HG02610 (cell line): ENCODE measurements around the gene BACE2.

Source experiments
- ATAC-seq: cut with Tn5 transposase; IDR thresholded peaks from one replicate; pipeline ENCODE4 v1.9.1; 2021; ENCODE audit warnings: mild to moderate bottlenecking, moderate library complexity; ENCODE audit not compliant: unreplicated experiment

BACE2 gene

GRCh38 chr21:41317063-41317392 is 149.1 kb downstream of the BACE2 start:
- ATAC-seq, result no peak

- ATAC-seq, result no peak
Observed at GRCh38 chr21:41317458-41317857, 149.5 kb downstream of the BACE2 start.

DNA sequence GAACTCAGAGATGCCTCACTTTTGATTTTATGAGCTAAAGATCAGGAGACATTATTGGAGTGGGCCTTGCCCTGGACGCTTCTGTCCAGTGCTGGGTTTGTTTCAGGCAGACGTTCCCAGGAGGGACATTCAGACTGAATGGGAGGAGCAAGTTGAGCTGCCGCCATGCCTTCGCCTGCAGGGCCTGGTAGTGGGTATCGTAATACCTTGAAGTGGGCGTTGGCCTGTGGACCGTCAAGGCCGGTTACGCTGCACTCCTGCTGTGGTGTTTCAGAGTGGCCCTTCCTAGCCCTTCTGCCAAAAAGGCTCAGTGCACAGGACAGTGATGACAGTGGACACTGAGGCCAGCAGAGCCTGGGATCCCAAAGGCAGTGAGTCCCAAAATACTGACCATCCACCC is 150.3 kb downstream of the BACE2 start:
- no peak for ATAC-seq

GRCh38 chr21:41319273-41319672 is 151.3 kb downstream of the BACE2 start:
- no peak for ATAC-seq

- ATAC-seq, result no peak
Observed at GRCh38 chr21:41321211-41321907, 153.4 kb downstream of the BACE2 start.

- no peak for ATAC-seq
Observed at GRCh38 chr21:41321908-41322495, 154.0 kb downstream of the BACE2 start.

GRCh38 chr21:41322496-41323382 is 154.8 kb downstream of the BACE2 start:
- ATAC-seq, result no peak

DNA sequence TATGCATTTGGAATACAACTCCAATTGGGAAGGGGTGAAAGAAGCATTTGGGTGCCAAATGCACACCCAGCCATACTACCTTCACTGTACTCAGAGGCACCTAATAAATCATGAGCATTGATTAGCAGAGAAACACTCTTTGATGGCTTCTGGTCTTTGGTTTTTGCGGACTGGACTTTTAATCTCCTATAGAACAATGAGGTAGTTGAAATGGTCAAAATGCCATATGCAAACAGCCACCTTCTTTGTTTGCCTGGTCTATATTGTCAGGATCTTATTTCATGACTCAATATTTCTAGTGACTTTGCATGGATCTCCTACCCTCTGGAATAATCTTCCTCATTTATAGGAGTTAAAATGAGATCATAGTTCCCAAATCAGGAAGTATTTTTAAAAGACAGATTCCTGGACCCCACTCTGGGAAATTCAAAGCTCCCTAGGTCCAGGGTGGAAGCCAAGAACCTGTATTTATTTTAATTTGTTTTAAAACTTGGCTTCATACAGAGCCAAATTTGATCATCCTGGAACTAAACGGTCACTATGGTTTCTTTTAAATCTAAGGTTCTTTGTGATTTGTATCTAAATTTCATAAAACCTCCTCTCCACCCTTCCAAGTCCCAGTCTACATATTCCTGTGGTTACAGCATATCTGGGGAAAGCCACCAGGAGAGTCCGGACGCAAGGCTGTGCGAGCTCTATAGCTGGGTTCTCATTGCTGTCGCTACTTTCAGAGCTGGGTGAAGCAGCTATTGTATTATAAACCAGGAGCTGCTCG is 157.4 kb downstream of the BACE2 start:
- ATAC-seq, result no peak

- no peak for ATAC-seq
Observed at GRCh38 chr21:41326414-41327080, 158.6 kb downstream of the BACE2 start.

DNA sequence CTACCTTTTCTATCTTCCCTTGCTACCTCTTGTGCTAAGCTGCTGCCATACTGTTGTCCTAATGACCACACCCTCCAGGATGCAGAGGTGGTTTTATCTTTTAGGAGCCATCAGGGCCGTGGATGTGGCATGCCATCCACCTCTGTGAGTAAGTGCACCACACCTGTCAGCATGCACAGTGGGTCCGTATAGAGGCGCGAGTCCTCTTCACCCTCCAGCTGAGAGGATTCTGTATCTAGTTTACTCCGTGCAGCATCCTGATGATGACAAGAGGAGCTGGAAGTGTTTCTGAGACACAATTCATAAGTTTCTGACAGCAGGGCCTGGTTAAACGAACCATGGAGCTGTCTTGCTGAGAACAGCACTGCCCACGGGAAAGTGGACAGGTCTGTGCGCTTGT is 159.8 kb downstream of the BACE2 start:
- no peak for ATAC-seq

- ATAC-seq, result no peak
Observed at GRCh38 chr21:41328660-41329607, 161.0 kb downstream of the BACE2 start.
